HG02973 (cell line): ENCODE measurements around the gene UBE2D3.

Experiments used
- ATAC-seq: cut with Tn5 transposase; IDR thresholded peaks from one replicate; pipeline ENCODE4 v1.9.1; 2021; ENCODE audit warnings: moderate library complexity; ENCODE audit not compliant: unreplicated experiment

The UBE2D3 gene

DNA sequence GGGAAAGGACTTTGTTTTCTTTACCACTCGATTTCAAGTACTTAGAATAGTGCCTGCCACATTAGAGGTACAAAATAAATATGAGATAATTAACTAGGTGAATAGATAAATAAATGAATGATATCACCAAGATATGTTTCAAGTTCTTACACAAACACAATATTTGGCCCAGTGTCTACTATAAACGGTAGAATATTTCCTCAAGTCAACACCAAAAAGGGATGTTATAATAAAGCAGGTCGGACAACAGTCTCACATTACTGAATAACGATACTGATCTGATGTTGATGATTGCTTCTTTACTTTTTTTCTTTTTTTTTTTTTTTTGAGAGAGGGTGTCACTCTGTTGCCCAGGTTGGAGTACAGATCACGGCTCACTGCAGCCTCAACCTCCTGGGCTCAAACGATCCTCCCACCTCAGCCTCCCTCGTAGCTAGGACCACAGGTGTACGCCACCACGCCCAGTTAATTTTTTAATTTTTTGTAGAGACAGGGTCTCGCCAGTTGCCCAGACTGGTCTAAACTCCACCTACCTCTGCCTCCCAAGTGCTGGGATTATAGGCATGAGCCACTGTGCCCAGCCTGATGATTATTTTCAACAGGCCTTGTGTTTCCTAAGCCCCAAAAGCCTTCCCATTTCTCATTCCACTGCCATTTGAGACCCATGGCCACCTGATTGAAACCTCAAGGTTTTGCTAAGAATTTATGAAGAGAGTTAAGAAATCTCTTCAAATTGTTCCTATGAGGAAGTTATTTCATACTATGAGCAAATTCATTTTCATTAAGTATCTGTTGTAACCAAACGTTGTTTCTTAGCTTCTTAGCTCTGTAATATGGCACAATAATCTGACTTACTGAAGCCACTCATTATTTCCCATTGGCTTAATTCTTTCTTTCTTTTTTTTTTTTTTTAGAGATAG lies 68.8 kb downstream of the UBE2D3 start:
- no peak for ATAC-seq

DNA sequence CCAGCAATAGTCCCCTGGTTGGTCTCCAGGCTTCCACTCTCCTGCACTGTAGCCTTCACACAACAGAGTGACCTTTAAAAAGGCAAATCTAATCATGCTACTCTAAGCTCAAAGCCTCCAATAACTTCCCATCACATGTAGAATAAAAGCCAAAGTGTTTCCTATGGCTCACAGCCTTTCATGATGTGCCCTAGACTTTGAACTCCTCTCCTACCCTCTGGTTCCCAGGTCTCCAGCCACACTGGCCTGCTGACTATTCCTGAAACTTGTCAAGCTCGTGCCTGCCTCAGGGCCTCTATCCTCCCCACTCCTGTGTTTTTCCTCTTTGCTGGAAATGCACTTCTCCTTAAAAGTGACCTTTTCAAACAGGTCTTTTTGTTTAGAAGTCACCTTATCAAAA lies 69.7 kb downstream of the UBE2D3 start:
- no peak for ATAC-seq

DNA sequence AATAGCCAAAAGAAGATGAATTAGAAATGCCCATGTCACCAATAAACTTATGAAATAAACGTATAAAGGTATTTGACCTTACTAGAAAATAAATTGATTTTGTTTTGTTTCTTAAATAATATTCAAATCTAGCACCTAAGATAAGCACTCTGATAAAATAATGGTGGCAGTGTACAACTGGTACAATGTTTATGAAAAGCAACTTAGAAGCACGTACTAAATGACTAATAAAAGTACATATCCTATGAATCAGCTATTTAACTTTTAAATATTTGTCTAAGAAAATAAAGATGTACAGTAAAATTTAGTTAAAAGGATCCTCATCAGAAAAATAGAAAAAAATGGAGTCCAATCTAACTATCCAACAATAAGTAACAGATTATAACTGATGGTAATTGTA lies 73.3 kb downstream of the UBE2D3 start:
- ATAC-seq, result no peak

DNA sequence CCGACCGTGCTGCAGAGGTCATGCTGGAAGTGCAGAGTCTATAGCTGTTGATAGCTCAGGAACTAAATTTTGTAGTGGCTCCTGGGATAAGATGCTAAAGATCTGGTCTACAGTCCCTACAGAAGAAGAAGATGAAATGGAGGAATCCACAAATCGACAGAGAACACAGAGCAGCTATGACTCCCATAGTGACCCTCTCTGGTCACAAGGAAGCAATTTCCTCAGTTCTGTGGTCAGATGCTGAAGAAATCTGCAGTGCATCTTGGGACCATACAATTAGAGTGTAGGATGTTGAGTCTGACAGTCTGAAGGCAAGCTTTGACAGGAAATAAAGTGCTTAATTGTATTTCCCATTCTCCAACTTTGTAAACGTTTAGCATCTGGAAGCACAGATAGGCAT lies 75.4 kb downstream of the UBE2D3 start:
- no peak for ATAC-seq
